OCI-LY1 (cell line): ENCODE measurements around the gene ZNF407.

Experiments
- EZH2 ChIP-seq: fragments of 200-600 bp; sonication (generic), shearing (Covaris generic); IDR thresholded peaks from 2 replicates; pipeline ENCODE4 v1.8.0; 2017; ENCODE audit warnings: borderline replicate concordance, mixed run types, mild to moderate bottlenecking, antibody characterized with exemption, low read length, moderate library complexity, mixed read lengths
- TF ChIP-seq, protein P1 (sequence below): fragments of 200-600 bp; sonication (generic), shearing (Covaris generic); IDR thresholded peaks from 2 replicates; pipeline ENCODE4 v1.5.1; 2017; ENCODE audit warnings: mild to moderate bottlenecking, antibody characterized with exemption, low read length, moderate library complexity, mixed read lengths

DNA sequence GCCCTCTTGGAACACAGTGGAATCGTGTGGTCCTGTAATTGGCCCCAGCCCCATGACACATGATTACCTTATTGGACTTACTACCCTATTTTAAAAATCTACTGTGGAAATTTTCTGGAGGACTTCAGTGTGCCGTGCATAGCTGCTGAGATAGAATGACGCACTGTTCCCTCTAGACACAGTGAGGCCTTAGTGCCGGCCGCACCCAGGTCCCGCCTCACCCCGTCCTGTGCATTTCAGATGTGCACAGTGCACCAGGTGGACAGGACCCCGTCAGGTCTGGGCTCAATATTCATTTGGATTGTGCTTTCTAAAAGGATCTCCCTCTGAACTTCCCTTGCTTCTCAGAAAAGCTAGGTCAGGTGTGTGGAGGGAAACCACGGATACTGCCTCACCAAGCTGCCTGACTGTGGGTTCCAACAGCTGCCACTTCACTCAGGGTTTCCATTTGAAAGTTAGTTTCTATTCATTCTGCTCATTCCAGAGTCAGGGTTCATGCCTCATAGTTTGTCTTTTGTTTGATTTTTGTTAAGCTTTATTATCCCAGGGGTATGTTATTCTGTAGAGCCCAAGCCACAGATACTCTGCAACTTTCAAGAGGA lies 455.5 kb downstream of the ZNF407 start:
- TF ChIP-seq, protein P1, sequence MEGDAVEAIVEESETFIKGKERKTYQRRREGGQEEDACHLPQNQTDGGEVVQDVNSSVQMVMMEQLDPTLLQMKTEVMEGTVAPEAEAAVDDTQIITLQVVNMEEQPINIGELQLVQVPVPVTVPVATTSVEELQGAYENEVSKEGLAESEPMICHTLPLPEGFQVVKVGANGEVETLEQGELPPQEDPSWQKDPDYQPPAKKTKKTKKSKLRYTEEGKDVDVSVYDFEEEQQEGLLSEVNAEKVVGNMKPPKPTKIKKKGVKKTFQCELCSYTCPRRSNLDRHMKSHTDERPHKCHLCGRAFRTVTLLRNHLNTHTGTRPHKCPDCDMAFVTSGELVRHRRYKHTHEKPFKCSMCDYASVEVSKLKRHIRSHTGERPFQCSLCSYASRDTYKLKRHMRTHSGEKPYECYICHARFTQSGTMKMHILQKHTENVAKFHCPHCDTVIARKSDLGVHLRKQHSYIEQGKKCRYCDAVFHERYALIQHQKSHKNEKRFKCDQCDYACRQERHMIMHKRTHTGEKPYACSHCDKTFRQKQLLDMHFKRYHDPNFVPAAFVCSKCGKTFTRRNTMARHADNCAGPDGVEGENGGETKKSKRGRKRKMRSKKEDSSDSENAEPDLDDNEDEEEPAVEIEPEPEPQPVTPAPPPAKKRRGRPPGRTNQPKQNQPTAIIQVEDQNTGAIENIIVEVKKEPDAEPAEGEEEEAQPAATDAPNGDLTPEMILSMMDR: no peak
- no peak for TF ChIP-seq EZH2
